Muscle layer of colon (tissue), 2 donors: Measurements from ENCODE around the gene MAML3.

ENCODE experiments used
- H3K27ac ChIP-seq: one replicate; pipeline ENCODE4 v1.7.0; 2013; ENCODE audit warnings: low read depth, mild to moderate bottlenecking, low read length, moderate library complexity
- H3K27me3 ChIP-seq, 2 donors: one replicate each; pipeline ENCODE4 v1.7.0; 2013; ENCODE audit warnings: low read length in 2 of 2, mild to moderate bottlenecking in 2 of 2; ENCODE audit not compliant: insufficient read depth in 2 of 2, control insufficient read depth in 1 of 2
- H3K36me3 ChIP-seq: one replicate; pipeline ENCODE4 v1.7.0; 2013; ENCODE audit warnings: mild to moderate bottlenecking, low read length; ENCODE audit not compliant: insufficient read depth
- H3K4me1 ChIP-seq: one replicate; pipeline ENCODE4 v1.7.0; 2013; ENCODE audit warnings: mild to moderate bottlenecking, low read length; ENCODE audit not compliant: insufficient read depth
- H3K4me3 ChIP-seq, 2 donors: one replicate each; pipeline ENCODE4 v1.7.0; 2013; ENCODE audit warnings: low read length in 2 of 2, low read depth in 1 of 2, mild to moderate bottlenecking in 1 of 2, moderate library complexity in 1 of 2
- H3K9ac ChIP-seq: one replicate; pipeline ENCODE4 v1.7.0; 2013; ENCODE audit warnings: low read length
- H3K9me3 ChIP-seq: one replicate; pipeline ENCODE4 v1.7.0; 2013; ENCODE audit warnings: mild to moderate bottlenecking, low read length
- donor health status: abdominal sarcoma.
- donor health status: Adenocarcinoma of cecum.

The MAML3 gene

DNA sequence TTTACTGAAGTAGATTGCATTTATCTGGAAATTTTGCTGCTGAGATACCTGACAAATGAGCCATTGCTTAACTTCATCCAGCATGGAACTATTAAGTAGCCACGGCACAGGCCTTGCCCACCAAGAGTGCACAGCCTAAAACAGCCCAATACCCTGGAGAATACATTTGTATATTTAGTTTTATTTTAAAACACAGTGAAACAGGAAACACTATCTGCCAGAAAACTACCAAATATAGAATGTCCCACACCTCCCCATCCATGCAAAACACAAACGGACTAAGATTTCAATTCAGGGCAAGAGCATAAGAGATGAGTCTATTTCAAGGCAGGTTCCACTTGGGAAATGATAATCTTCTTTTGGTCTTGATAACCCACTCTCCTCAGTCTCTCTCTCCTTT, 57.1 kb downstream of the MAML3 start:
- H3K27ac ChIP-seq, result no peak overlapping the region
- no peaks in the 10 kb centered on the region for H3K36me3 ChIP-seq
- H3K9me3 ChIP-seq, result no peaks in the 10 kb centered on the region
- H3K27me3 ChIP-seq, result no peaks in the 10 kb centered on the region
- H3K9ac ChIP-seq, result no peak overlapping the region
- H3K4me3 ChIP-seq, result no peak overlapping the region
- H3K4me1 ChIP-seq, result peaks cover 39% of the 10 kb centered on the region

DNA sequence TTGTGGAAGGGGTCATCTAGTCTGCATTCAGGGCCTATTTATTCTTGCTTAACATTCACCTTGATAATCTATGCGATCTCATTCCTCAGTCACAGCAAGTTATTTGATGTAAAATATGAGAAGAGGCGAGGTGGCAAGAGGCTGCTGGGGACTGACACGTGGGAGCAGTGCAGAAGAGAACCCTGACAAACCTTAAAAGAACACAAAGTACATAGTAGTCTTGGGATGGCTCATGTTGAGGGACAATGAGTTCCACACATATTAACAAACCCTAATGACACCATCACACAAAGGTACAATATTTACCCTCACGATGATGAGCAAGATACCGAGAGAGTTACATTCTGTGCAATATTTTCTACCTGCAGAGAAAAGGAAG, 57.5 kb downstream of the MAML3 start:
- no peak overlapping the region for H3K9ac ChIP-seq
- H3K4me1 ChIP-seq, result peaks cover 39% of the 10 kb centered on the region
- H3K27ac ChIP-seq, result no peak overlapping the region
- no peaks in the 10 kb centered on the region for H3K27me3 ChIP-seq
- H3K36me3 ChIP-seq, result no peaks in the 10 kb centered on the region
- no peaks in the 10 kb centered on the region for H3K9me3 ChIP-seq
- no peak overlapping the region for H3K4me3 ChIP-seq

DNA sequence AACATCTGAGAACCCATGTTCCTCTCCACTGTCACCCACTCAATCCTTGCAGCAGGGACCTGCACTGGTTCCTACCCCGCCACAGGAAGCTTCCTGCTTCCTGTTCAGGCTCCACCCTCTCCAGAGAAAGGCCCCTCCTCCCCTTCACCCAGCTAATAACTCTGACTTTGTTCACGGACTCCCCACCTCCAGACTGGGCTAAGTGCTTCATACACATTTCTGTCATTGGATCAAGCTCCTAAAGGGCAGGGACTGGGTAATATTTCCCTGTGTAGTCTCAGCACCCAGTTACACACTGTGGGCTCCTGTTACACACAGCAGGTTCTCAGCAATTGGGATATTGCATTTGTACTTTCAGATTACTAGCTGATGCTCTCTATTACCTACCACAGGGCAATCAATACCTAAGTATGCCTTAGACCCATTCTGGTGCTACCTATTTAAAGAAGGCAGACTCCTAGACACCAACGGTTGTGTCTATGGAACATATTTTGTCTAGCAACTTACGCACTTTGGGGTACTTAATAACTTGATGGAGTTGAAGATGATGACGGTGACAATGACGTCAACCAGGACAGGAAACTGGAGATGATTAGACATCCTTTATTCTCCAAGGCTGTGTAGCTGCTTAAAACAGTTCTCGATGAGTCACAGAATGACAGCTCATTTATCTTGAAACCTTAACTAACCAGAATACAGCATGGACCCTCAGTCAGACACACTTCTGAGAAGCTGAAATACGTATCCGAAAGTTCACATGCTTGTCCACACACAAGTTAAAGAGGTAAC, 58.1 kb downstream of the MAML3 start:
- Histone ChIP-seq H3K4me3 (no peak overlapping the region), H3K27me3 (no peaks in the 10 kb centered on the region), H3K9me3 (no peaks in the 10 kb centered on the region), H3K4me1 (peaks cover 39% of the 10 kb centered on the region), H3K27ac (no peak overlapping the region), H3K9ac (no peak overlapping the region), H3K36me3 (no peaks in the 10 kb centered on the region)

- Histone ChIP-seq H3K36me3 (no peaks in the 10 kb centered on the region), H3K4me1 (peaks cover 39% of the 10 kb centered on the region), H3K27me3 (no peaks in the 10 kb centered on the region), H3K27ac (no peak overlapping the region), H3K4me3 (no peak overlapping the region), H3K9me3 (no peaks in the 10 kb centered on the region), H3K9ac (no peak overlapping the region)
These were observed 59.3 kb downstream of the MAML3 start for GRCh38 chr4:140094438-140095420.

GRCh38 chr4:140092094-140092851, 61.7 kb downstream of the MAML3 start:
- Histone ChIP-seq H3K27ac (peak overlapping the region; percentile 53), H3K9ac (peak overlapping the region; percentile 16), H3K4me1 (peaks cover 29% of the 10 kb centered on the region), H3K27me3 (no peaks in the 10 kb centered on the region), H3K4me3 (peak overlapping the region; percentile 42 to 61), H3K36me3 (no peaks in the 10 kb centered on the region), H3K9me3 (no peaks in the 10 kb centered on the region)

DNA sequence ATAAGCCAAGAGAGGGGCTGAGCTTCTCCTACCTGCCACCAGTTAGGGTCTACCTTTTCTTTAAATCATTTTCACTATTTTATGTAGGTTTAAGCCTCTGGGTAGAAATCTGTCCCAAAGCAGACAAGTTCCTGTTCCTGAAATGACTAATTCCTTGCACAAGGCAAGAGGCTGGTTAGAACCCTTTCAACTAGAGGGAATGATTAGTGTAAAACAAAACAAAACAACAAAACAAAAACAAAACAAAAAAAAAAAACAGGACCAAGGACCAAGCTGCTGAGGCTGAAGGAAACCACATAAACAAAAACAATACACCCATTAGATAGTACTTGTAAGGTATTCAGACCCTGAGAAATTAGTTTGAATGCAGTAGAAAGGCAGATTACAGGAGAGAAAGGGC, 62.7 kb downstream of the MAML3 start:
- peaks cover 20% of the 10 kb centered on the region for H3K4me1 ChIP-seq
- no peak overlapping the region for H3K4me3 ChIP-seq
- no peaks in the 10 kb centered on the region for H3K27me3 ChIP-seq
- no peak overlapping the region for H3K27ac ChIP-seq
- no peaks in the 10 kb centered on the region for H3K36me3 ChIP-seq
- H3K9ac ChIP-seq, result no peak overlapping the region
- no peaks in the 10 kb centered on the region for H3K9me3 ChIP-seq

- Histone ChIP-seq H3K27me3 (no peaks in the 10 kb centered on the region), H3K27ac (no peak overlapping the region), H3K4me1 (peaks cover 20% of the 10 kb centered on the region), H3K9ac (no peak overlapping the region), H3K9me3 (no peaks in the 10 kb centered on the region), H3K36me3 (no peaks in the 10 kb centered on the region), H3K4me3 (no peak overlapping the region)
These were observed 63.7 kb downstream of the MAML3 start for GRCh38 chr4:140090215-140090731.

- Histone ChIP-seq H3K27me3 (no peaks in the 10 kb centered on the region), H3K4me3 (no peak overlapping the region), H3K9me3 (no peaks in the 10 kb centered on the region), H3K36me3 (no peaks in the 10 kb centered on the region), H3K9ac (no peak overlapping the region), H3K27ac (no peak overlapping the region), H3K4me1 (peaks cover 16% of the 10 kb centered on the region)
These were observed 64.8 kb downstream of the MAML3 start for GRCh38 chr4:140089216-140089615.

DNA sequence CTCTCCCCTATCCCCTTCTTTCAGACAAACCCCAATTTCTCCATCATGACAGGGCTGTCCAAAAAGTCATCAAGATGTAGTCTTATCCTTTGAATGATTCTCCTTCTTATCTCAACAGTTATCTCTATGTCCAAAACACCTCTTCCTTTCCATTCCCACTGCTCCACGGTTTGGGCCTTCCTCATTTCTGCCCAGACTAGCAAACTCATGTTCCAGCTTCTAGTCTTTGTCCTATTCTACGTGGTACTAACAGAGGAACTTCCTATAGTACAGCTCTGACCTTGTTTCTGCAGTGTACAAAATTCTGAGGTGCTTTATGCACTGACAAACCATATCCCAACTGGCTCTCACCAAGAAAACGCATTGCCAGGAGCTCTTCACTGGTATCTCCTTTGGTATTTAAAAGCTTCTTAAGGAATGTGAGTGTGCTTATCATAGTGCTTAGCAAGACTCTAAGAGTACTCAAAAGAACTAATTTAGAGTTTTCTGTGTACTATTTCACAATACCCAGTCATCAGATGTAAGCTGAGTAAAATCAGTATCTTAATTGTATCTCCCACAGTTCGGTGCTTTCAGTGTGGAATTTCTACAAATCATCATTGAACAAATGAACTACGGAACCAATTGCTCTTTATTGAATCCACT, 65.5 kb downstream of the MAML3 start:
- H3K9ac ChIP-seq, result no peak overlapping the region
- H3K4me1 ChIP-seq, result peaks cover 18% of the 10 kb centered on the region
- H3K27ac ChIP-seq, result no peak overlapping the region
- no peaks in the 10 kb centered on the region for H3K9me3 ChIP-seq
- no peaks in the 10 kb centered on the region for H3K36me3 ChIP-seq
- no peak overlapping the region for H3K4me3 ChIP-seq
- no peaks in the 10 kb centered on the region for H3K27me3 ChIP-seq

DNA sequence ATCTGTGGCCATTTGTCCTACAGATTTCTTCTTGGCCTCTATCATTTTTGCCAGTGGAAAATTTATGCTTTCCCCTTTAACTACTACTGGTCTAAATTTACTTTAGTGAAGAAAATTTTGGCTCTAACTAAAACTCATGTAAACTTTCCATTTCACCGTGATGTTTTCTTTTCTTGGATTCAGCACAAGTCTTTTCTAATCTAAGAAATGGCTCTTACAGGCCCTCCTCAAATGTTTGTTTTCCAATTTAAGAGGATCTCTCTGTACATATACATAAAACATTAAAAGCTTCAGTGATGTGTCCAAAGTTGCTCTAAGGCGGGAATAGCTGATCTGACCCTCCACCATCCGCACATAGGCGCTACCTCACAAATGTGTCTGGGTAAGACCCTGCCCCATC, 68.1 kb downstream of the MAML3 start:
- Histone ChIP-seq H3K9me3 (no peaks in the 10 kb centered on the region), H3K4me1 (peaks cover 33% of the 10 kb centered on the region), H3K27ac (no peak overlapping the region), H3K27me3 (no peaks in the 10 kb centered on the region), H3K9ac (no peak overlapping the region), H3K4me3 (no peak overlapping the region), H3K36me3 (no peaks in the 10 kb centered on the region)
